Mesenchymal stem cell (in vitro differentiated cells and primary cell): ENCODE results near the gene PSMG4.

Experiments used
- DNase-seq: peaks from one replicate; pipeline ENCODE4 v3.0.0-alpha.2; 2013
- H2AFZ ChIP-seq: one replicate; pipeline ENCODE4 v1.6.1; 2013; ENCODE audit warnings: low read depth, mild to moderate bottlenecking, control low read depth, inconsistent platforms, low read length, moderate library complexity
- H2AK5ac ChIP-seq: 2 replicates; pipeline ENCODE4 v1.6.1; 2013; ENCODE audit warnings: low read length, moderate library complexity, mild to moderate bottlenecking, inconsistent platforms; ENCODE audit not compliant: severe bottlenecking
- H2BK120ac ChIP-seq: one replicate; pipeline ENCODE4 v1.6.1; 2013; ENCODE audit warnings: low read depth, mild to moderate bottlenecking, inconsistent platforms, low read length, moderate library complexity
- H2BK12ac ChIP-seq, 2 experiments: one replicate each; pipeline ENCODE4 v1.6.1; 2013; ENCODE audit warnings: inconsistent platforms in 2 of 2, low read length in 2 of 2, mild to moderate bottlenecking in 2 of 2, moderate library complexity in 2 of 2, control low read depth in 1 of 2
- H2BK15ac ChIP-seq: one replicate; pipeline ENCODE4 v1.6.1; 2013; ENCODE audit warnings: mild to moderate bottlenecking, low read depth, inconsistent platforms; ENCODE audit not compliant: poor library complexity, severe bottlenecking
- H2BK5ac ChIP-seq: 2 replicates; pipeline ENCODE4 v1.6.1; 2013; ENCODE audit warnings: low read depth, mild to moderate bottlenecking, low read length, control low read depth, inconsistent platforms; ENCODE audit not compliant: poor library complexity, severe bottlenecking
- H3K14ac ChIP-seq, 2 experiments: one replicate each; pipeline ENCODE4 v1.6.1; 2013; ENCODE audit warnings: inconsistent platforms in 2 of 2, low read length in 2 of 2, control low read depth in 1 of 2, mild to moderate bottlenecking in 1 of 2, moderate library complexity in 1 of 2
- H3K18ac ChIP-seq, 2 experiments: one replicate each; pipeline ENCODE4 v1.6.1; 2013; ENCODE audit warnings: inconsistent platforms in 2 of 2, low read length in 2 of 2, control low read depth in 1 of 2, low read depth in 1 of 2, mild to moderate bottlenecking in 1 of 2
- H3K23ac ChIP-seq, 2 experiments: one replicate each; pipeline ENCODE4 v1.6.1; 2013; ENCODE audit warnings: inconsistent platforms in 2 of 2, low read length in 2 of 2, mild to moderate bottlenecking in 2 of 2, moderate library complexity in 2 of 2, control low read depth in 1 of 2
- H3K27ac ChIP-seq: 2 replicates; pipeline ENCODE4 v1.5.1; 2013; ENCODE audit warnings: mild to moderate bottlenecking, moderate library complexity, low read length, control low read depth, inconsistent platforms; ENCODE audit not compliant: poor library complexity, severe bottlenecking
- H3K27me3 ChIP-seq, 2 experiments: 2 replicates each; pipeline versions ENCODE4 v1.6.1 to v1.7.0; 2013; ENCODE audit warnings: low read length in 2 of 2, mild to moderate bottlenecking in 2 of 2, moderate library complexity in 2 of 2, control low read depth in 1 of 2, inconsistent platforms in 1 of 2; ENCODE audit not compliant: control insufficient read depth in 1 of 2, insufficient read depth in 1 of 2
- H3K36me3 ChIP-seq, 2 experiments: 2 replicates each; pipeline versions ENCODE4 v1.6.1 to v1.7.0; 2013; ENCODE audit warnings: low read length in 2 of 2, control low read depth in 1 of 2, inconsistent platforms in 1 of 2, low read depth in 1 of 2, mild to moderate bottlenecking in 1 of 2; ENCODE audit not compliant: insufficient read depth in 2 of 2, control insufficient read depth in 1 of 2
- H3K4ac ChIP-seq, 2 experiments: one replicate each; pipeline ENCODE4 v1.6.1; 2013; ENCODE audit warnings: inconsistent platforms in 2 of 2, low read length in 2 of 2, mild to moderate bottlenecking in 2 of 2, moderate library complexity in 2 of 2, control low read depth in 1 of 2, low read depth in 1 of 2
- H3K4me1 ChIP-seq: 2 replicates; pipeline ENCODE4 v1.6.1; 2013; ENCODE audit warnings: low read depth, low read length, control low read depth; ENCODE audit not compliant: control insufficient read depth, insufficient read depth
- H3K4me2 ChIP-seq: 2 replicates; pipeline ENCODE4 v1.6.1; 2013; ENCODE audit warnings: low read length, mild to moderate bottlenecking, inconsistent platforms; ENCODE audit not compliant: poor library complexity, severe bottlenecking
- H3K4me3 ChIP-seq, 2 experiments: 2 replicates each; pipeline versions ENCODE4 v1.5.1 to v1.7.0; 2013; ENCODE audit warnings: low read length in 2 of 2, mild to moderate bottlenecking in 2 of 2, control low read depth in 1 of 2, low read depth in 1 of 2; ENCODE audit not compliant: insufficient read depth in 1 of 2
- H3K79me1 ChIP-seq: replicated peaks from 2 replicates; pipeline ENCODE4 v1.6.1; 2013; ENCODE audit warnings: mild to moderate bottlenecking, control low read depth, low read length, inconsistent platforms; ENCODE audit not compliant: poor library complexity, severe bottlenecking
- H3K9ac ChIP-seq: 2 replicates; pipeline ENCODE4 v1.7.0; 2013; ENCODE audit warnings: mild to moderate bottlenecking, low read length, moderate library complexity
- H3K9me3 ChIP-seq: 2 replicates; pipeline ENCODE4 v1.7.0; 2013; ENCODE audit warnings: mild to moderate bottlenecking, low read length; ENCODE audit not compliant: control insufficient read depth
- H4K8ac ChIP-seq: one replicate; pipeline ENCODE4 v1.6.1; 2013; ENCODE audit warnings: inconsistent platforms, mild to moderate bottlenecking, low read length, moderate library complexity
- H4K91ac ChIP-seq: one replicate; pipeline ENCODE4 v1.6.1; 2013; ENCODE audit warnings: mild to moderate bottlenecking, low read length, inconsistent platforms
- WGBS: methylation state at CpG from one replicate; pipeline ENCODE4 v1.1.7; 2013; ENCODE audit warnings: mixed read lengths; 5-methylcytosine and 5-hydroxymethylcytosine counted together

The PSMG4 gene

GRCh38 chr6:3261518-3261820 lies 2.7 kb downstream of the PSMG4 start:
- H3K14ac ChIP-seq, result no peak overlapping the region
- 63% methylated on average over 6 of the region's 6 CpGs for WGBS
- H4K8ac ChIP-seq, result no peak overlapping the region
- no peak overlapping the region for H3K4ac ChIP-seq
- H3K36me3 ChIP-seq, result peaks cover 24 to 34% of the 10 kb centered on the region in 2 experiments
- peaks cover 4 to 8% of the 10 kb centered on the region in 2 experiments for H3K27me3 ChIP-seq
- no peak for DNase-seq
- no peak overlapping the region for H3K23ac ChIP-seq
- no peak overlapping the region for H2BK12ac ChIP-seq
- no peak overlapping the region for H2BK15ac ChIP-seq
- H3K18ac ChIP-seq, result no peak overlapping the region
- peaks cover 43% of the 10 kb centered on the region for H3K79me1 ChIP-seq
- no peak overlapping the region for H3K9ac ChIP-seq
- no peak overlapping the region for H2AK5ac ChIP-seq
- no peaks in the 10 kb centered on the region for H3K9me3 ChIP-seq
- H4K91ac ChIP-seq, result no peak overlapping the region
- H3K4me3 ChIP-seq, result no peak overlapping the region
- H2AFZ ChIP-seq, result no peak overlapping the region
- H3K27ac ChIP-seq, result no peak overlapping the region
- no peak overlapping the region for H2BK120ac ChIP-seq
- no peak overlapping the region for H2BK5ac ChIP-seq
- H3K4me2 ChIP-seq, result no peak overlapping the region
- H3K4me1 ChIP-seq, result peaks cover 22% of the 10 kb centered on the region

GRCh38 chr6:3261921-3262320 lies 3.2 kb downstream of the PSMG4 start:
- H3K9ac ChIP-seq, result no peak overlapping the region
- no peak overlapping the region for H4K91ac ChIP-seq
- no peak overlapping the region for H3K18ac ChIP-seq
- no peak overlapping the region for H3K4ac ChIP-seq
- peaks cover 43% of the 10 kb centered on the region for H3K79me1 ChIP-seq
- H2BK15ac ChIP-seq, result no peak overlapping the region
- H3K36me3 ChIP-seq, result peaks cover 25 to 34% of the 10 kb centered on the region in 2 experiments
- no peak overlapping the region for H3K4me3 ChIP-seq
- peaks cover 22% of the 10 kb centered on the region for H3K4me1 ChIP-seq
- H2AK5ac ChIP-seq, result no peak overlapping the region
- H3K27ac ChIP-seq, result no peak overlapping the region
- 81% methylated on average over 8 of the region's 8 CpGs for WGBS
- H2AFZ ChIP-seq, result no peak overlapping the region
- H3K14ac ChIP-seq, result no peak overlapping the region
- DNase-seq, result no peak
- no peak overlapping the region for H2BK12ac ChIP-seq
- H3K4me2 ChIP-seq, result no peak overlapping the region
- H3K23ac ChIP-seq, result no peak overlapping the region
- H3K27me3 ChIP-seq, result peaks cover 0 to 3% of the 10 kb centered on the region in 2 experiments
- no peak overlapping the region for H4K8ac ChIP-seq
- no peak overlapping the region for H2BK120ac ChIP-seq
- H3K9me3 ChIP-seq, result no peaks in the 10 kb centered on the region
- no peak overlapping the region for H2BK5ac ChIP-seq

GRCh38 chr6:3263096-3263495 lies 4.3 kb downstream of the PSMG4 start:
- Histone ChIP-seq H3K36me3 (peaks cover 33 to 37% of the 10 kb centered on the region in 2 experiments), H2BK120ac (no peak overlapping the region), H2BK12ac (no peak overlapping the region), H3K79me1 (peaks cover 47% of the 10 kb centered on the region), H3K4me1 (peaks cover 22% of the 10 kb centered on the region), H3K23ac (no peak overlapping the region), H4K91ac (no peak overlapping the region), H3K4me3 (no peak overlapping the region), H3K9me3 (no peaks in the 10 kb centered on the region), H3K27me3 (no peaks in the 10 kb centered on the region), H3K4me2 (no peak overlapping the region), H3K9ac (no peak overlapping the region), H3K18ac (no peak overlapping the region), H2BK15ac (no peak overlapping the region), H2AFZ (no peak overlapping the region), H3K4ac (no peak overlapping the region), H4K8ac (no peak overlapping the region), H3K27ac (no peak overlapping the region), H2AK5ac (no peak overlapping the region), H3K14ac (no peak overlapping the region), H2BK5ac (no peak overlapping the region)
- DNase-seq, result no peak
- 92% methylated on average over 6 of the region's 6 CpGs for WGBS

- Histone ChIP-seq H4K91ac (no peak overlapping the region), H3K9me3 (no peaks in the 10 kb centered on the region), H4K8ac (no peak overlapping the region), H2BK120ac (no peak overlapping the region), H3K14ac (no peak overlapping the region), H2BK15ac (no peak overlapping the region), H2BK5ac (no peak overlapping the region), H3K4ac (no peak overlapping the region), H3K79me1 (peaks cover 54% of the 10 kb centered on the region), H3K27ac (no peak overlapping the region), H3K4me1 (peaks cover 18% of the 10 kb centered on the region), H3K4me3 (no peak overlapping the region), H3K9ac (no peak overlapping the region), H3K27me3 (no peaks in the 10 kb centered on the region), H2BK12ac (no peak overlapping the region), H3K23ac (no peak overlapping the region), H3K4me2 (no peak overlapping the region), H2AFZ (no peak overlapping the region), H3K36me3 (peaks cover 42 to 45% of the 10 kb centered on the region in 2 experiments), H2AK5ac (no peak overlapping the region), H3K18ac (no peak overlapping the region)
- no peak for DNase-seq
- 99% methylated on average over 3 of the region's 3 CpGs for whole genome bisulfite sequencing
These were observed 5.6 kb downstream of the PSMG4 start for GRCh38 chr6:3264356-3264755.
